H9 (cell line): ENCODE measurements around the gene PELI3. TPM values are rescaled to one million over a fixed set of nuclear protein-coding genes. Genes with fewer than 3 reads are reported as not detected.
A peak's percentile ranks its signal among the peaks of the same experiment; 100 is the strongest.

Source experiments
- DNase-seq: peaks from one replicate; pipeline ENCODE4 v3.0.0-alpha.2; 2017
- H2AFZ ChIP-seq: one replicate; pipeline ENCODE4 v1.6.1; 2013; ENCODE audit warnings: mild to moderate bottlenecking, low read length, control low read depth, moderate library complexity
- H2AK5ac ChIP-seq: 2 replicates; pipeline ENCODE4 v1.6.1; 2013; ENCODE audit warnings: low read length, control low read depth, mixed read lengths; ENCODE audit not compliant: insufficient read length
- H2BK120ac ChIP-seq: one replicate; pipeline ENCODE4 v1.6.1; 2013; ENCODE audit warnings: low read depth, mild to moderate bottlenecking, low read length, control low read depth, inconsistent platforms; ENCODE audit not compliant: poor library complexity, severe bottlenecking
- H2BK12ac ChIP-seq: 2 replicates; pipeline ENCODE4 v1.6.1; 2013; ENCODE audit warnings: low read length, control low read depth, mixed read lengths, low read depth; ENCODE audit not compliant: insufficient read length
- H2BK15ac ChIP-seq: 2 replicates; pipeline ENCODE4 v1.6.1; 2013; ENCODE audit warnings: low read depth, low read length, control low read depth
- H2BK20ac ChIP-seq: one replicate; pipeline ENCODE4 v1.6.1; 2013; ENCODE audit warnings: low read depth, mild to moderate bottlenecking, low read length, control low read depth, inconsistent platforms; ENCODE audit not compliant: poor library complexity, severe bottlenecking
- H2BK5ac ChIP-seq: 2 replicates; pipeline ENCODE4 v1.6.1; 2013; ENCODE audit warnings: low read length, control low read depth, mixed read lengths; ENCODE audit not compliant: insufficient read length
- H3K14ac ChIP-seq: 2 replicates; pipeline ENCODE4 v1.6.1; 2013; ENCODE audit warnings: low read length, control low read depth; ENCODE audit not compliant: insufficient read depth
- H3K18ac ChIP-seq: 2 replicates; pipeline ENCODE4 v1.6.1; 2013; ENCODE audit warnings: low read depth, mild to moderate bottlenecking, mixed read lengths, low read length, control low read depth; ENCODE audit not compliant: insufficient read length
- H3K23ac ChIP-seq: 2 replicates; pipeline ENCODE4 v1.6.1; 2013; ENCODE audit warnings: low read length, control low read depth, mixed read lengths, low read depth; ENCODE audit not compliant: insufficient read length
- H3K23me2 ChIP-seq: 2 replicates; pipeline ENCODE4 v1.6.1; 2013; ENCODE audit warnings: low read depth, mild to moderate bottlenecking, mixed read lengths, low read length, control low read depth; ENCODE audit not compliant: insufficient read length, poor library complexity, severe bottlenecking
- H3K27ac ChIP-seq: 2 replicates; pipeline ENCODE4 v1.5.1; 2013; ENCODE audit warnings: low read length, control low read depth, mixed read lengths, low read depth; ENCODE audit not compliant: insufficient read length
- H3K27me3 ChIP-seq: 2 replicates; pipeline ENCODE4 v1.6.1; 2013; ENCODE audit warnings: low read length, control low read depth, inconsistent platforms; ENCODE audit not compliant: insufficient read depth
- H3K4ac ChIP-seq: 2 replicates; pipeline ENCODE4 v1.6.1; 2013; ENCODE audit warnings: low read depth, mild to moderate bottlenecking, control low read depth, inconsistent platforms, low read length, moderate library complexity
- H3K4me1 ChIP-seq: 2 replicates; pipeline ENCODE4 v1.6.1; 2013; ENCODE audit warnings: low read length, control low read depth, inconsistent platforms; ENCODE audit not compliant: insufficient read depth
- H3K4me2 ChIP-seq: 2 replicates; pipeline ENCODE4 v1.6.1; 2013; ENCODE audit warnings: low read length, control low read depth, mixed read lengths; ENCODE audit not compliant: insufficient read length, insufficient read depth
- H3K56ac ChIP-seq: 2 replicates; pipeline ENCODE4 v1.6.1; 2013; ENCODE audit warnings: low read depth, mild to moderate bottlenecking, mixed read lengths, low read length, control low read depth; ENCODE audit not compliant: insufficient read length
- H3K79me1 ChIP-seq: 2 replicates; pipeline ENCODE4 v1.6.1; 2013; ENCODE audit warnings: low read depth, mild to moderate bottlenecking, moderate library complexity, low read length, control low read depth, inconsistent platforms; ENCODE audit not compliant: insufficient read depth, poor library complexity, severe bottlenecking
- H3K79me2 ChIP-seq: 2 replicates; pipeline ENCODE4 v1.6.1; 2013; ENCODE audit warnings: low read length, control low read depth, inconsistent platforms; ENCODE audit not compliant: insufficient read depth
- H3K9ac ChIP-seq: 2 replicates; pipeline ENCODE4 v1.6.1; 2013; ENCODE audit warnings: low read length, control low read depth, mixed read lengths; ENCODE audit not compliant: insufficient read length; ENCODE audit errors: extremely low read depth
- H3K9me3 ChIP-seq: one replicate; pipeline ENCODE4 v1.6.1; 2013; ENCODE audit warnings: low read depth, low read length, inconsistent platforms; ENCODE audit not compliant: control insufficient read depth
- H3T11ph ChIP-seq: one replicate; pipeline ENCODE4 v1.6.1; 2013; ENCODE audit warnings: mild to moderate bottlenecking, low read length, control low read depth, inconsistent platforms
- H4K20me1 ChIP-seq: one replicate; pipeline ENCODE4 v1.6.1; 2013; ENCODE audit not compliant: control insufficient read depth, insufficient read length, insufficient read depth
- H4K5ac ChIP-seq: 2 replicates; pipeline ENCODE4 v1.6.1; 2013; ENCODE audit warnings: low read depth, mild to moderate bottlenecking, mixed read lengths, low read length, control low read depth; ENCODE audit not compliant: insufficient read length
- H4K8ac ChIP-seq: replicated peaks from 2 replicates; pipeline ENCODE4 v1.6.1; 2013; ENCODE audit warnings: low read length, control low read depth, mixed read lengths, low read depth; ENCODE audit not compliant: insufficient read length
- H4K91ac ChIP-seq: 2 replicates; pipeline ENCODE4 v1.6.1; 2013; ENCODE audit warnings: low read depth, mild to moderate bottlenecking, moderate library complexity, mixed read lengths, low read length, control low read depth; ENCODE audit not compliant: insufficient read length
- H3K27ac Mint-ChIP-seq, 3 experiments: 2 replicates in 2 of 3; 3 replicates in 1 of 3; pipeline ENCODE4 v1.8.0; 2020 to 2021; ENCODE audit warnings: mixed read lengths in 3 of 3, mild to moderate bottlenecking in 1 of 3, moderate library complexity in 1 of 3
- H3K27me3 Mint-ChIP-seq: 2 replicates; pipeline ENCODE4 v1.8.0; 2021; ENCODE audit warnings: low read depth, mild to moderate bottlenecking, moderate library complexity, mixed read lengths
- H3K36me3 Mint-ChIP-seq, 3 experiments: 2 replicates in 2 of 3; 3 replicates in 1 of 3; pipeline ENCODE4 v1.8.0; 2020 to 2021; ENCODE audit warnings: low read depth in 3 of 3, mixed read lengths in 3 of 3; ENCODE audit not compliant: insufficient read depth in 1 of 3
- H3K4me1 Mint-ChIP-seq, 2 experiments: 2 replicates each; pipeline ENCODE4 v1.8.0; 2020; ENCODE audit warnings: mixed read lengths in 2 of 2
- H3K4me3 Mint-ChIP-seq, 2 experiments: 2 replicates in 1 of 2; 3 replicates in 1 of 2; pipeline ENCODE4 v1.8.0; 2020 to 2021; ENCODE audit warnings: mild to moderate bottlenecking in 2 of 2, mixed read lengths in 2 of 2, moderate library complexity in 1 of 2
- H3K9me3 Mint-ChIP-seq, 2 experiments: 2 replicates in 1 of 2; 3 replicates in 1 of 2; pipeline ENCODE4 v1.8.0; 2020; ENCODE audit warnings: mild to moderate bottlenecking in 2 of 2, mixed read lengths in 2 of 2, moderate library complexity in 1 of 2
- CTCF ChIP-seq: fragments of 200-600 bp; sonication (generic); conservative IDR thresholded peaks from 3 replicates; pipeline ENCODE4 v1.8.0; 2021; ENCODE audit warnings: antibody characterized with exemption, mild to moderate bottlenecking
- WGBS: extraction: QIAGEN DNeasy Blood & Tissue Kit; methylation state at CpG from one replicate; pipeline ENCODE4 v1.1.7; 2013; ENCODE audit warnings: missing lambda C conversion rate, low lambda C conversion rate, mixed read lengths; ENCODE audit not compliant: insufficient read length; ENCODE audit errors: extremely low coverage; 5-methylcytosine and 5-hydroxymethylcytosine counted together
- total RNA-seq: library from RNA; stranded (reverse); gene quantifications from 2 replicates; pipeline ENCODE4 v1.2.1, GENCODE V29; 2021

The PELI3 gene
- total RNA-seq, 1 experiment from 2014 or later: 10.3 TPM

GRCh38 chr11:66419825-66420224 lies 46.9 kb upstream of the PELI3 start:
- H3K4me2 ChIP-seq: peak overlapping the region; percentile 86
- Mint-ChIP-seq H3K9me3 (no peaks in the 10 kb centered on the region; a peak in 1 of 5 replicates), H3K4me1 (peaks cover 49 to 50% of the 10 kb centered on the region in 2 experiments), H3K36me3 (peaks cover 4 to 7% (median 6%) of the 10 kb centered on the region in 3 experiments; a peak in 5 of 7 replicates), H3K27me3 (peaks cover 36% of the 10 kb centered on the region), H3K4me3 (peak overlapping the region; percentile 60 to 79), H3K27ac (no peak overlapping the region)
- no peak overlapping the region for H4K5ac ChIP-seq
- no peaks in the 10 kb centered on the region for H3K9me3 ChIP-seq
- H4K20me1 ChIP-seq: no peaks in the 10 kb centered on the region
- H3K23me2 ChIP-seq: peaks cover 18% of the 10 kb centered on the region
- H3K27me3 ChIP-seq: peaks cover 19% of the 10 kb centered on the region; the same call in 1 of the 2 replicates
- H2BK12ac ChIP-seq: no peak overlapping the region
- H3K9ac ChIP-seq: no peak overlapping the region
- H2AFZ ChIP-seq: no peak overlapping the region
- no peak overlapping the region for H3K27ac ChIP-seq
- H3K23ac ChIP-seq: no peak overlapping the region
- H3K56ac ChIP-seq: no peak overlapping the region
- H4K8ac ChIP-seq: no peak overlapping the region
- H2BK5ac ChIP-seq: no peak overlapping the region
- H3K79me1 ChIP-seq: no peaks in the 10 kb centered on the region
- peak; percentile 76 for DNase-seq
- WGBS: no CpG with 5 or more reads among the region's 30 CpGs
- peak overlapping the region; percentile 55 for H3K18ac ChIP-seq
- peaks cover 10% of the 10 kb centered on the region for H3K4me1 ChIP-seq
- H2BK15ac ChIP-seq: no peak overlapping the region
- H2BK20ac ChIP-seq: no peak overlapping the region
- no peak overlapping the region for H2BK120ac ChIP-seq
- H4K91ac ChIP-seq: no peak overlapping the region
- H2AK5ac ChIP-seq: no peak overlapping the region
- no peaks in the 10 kb centered on the region for H3K79me2 ChIP-seq
- no peak overlapping the region for H3K4ac ChIP-seq
- no peak overlapping the region for H3K14ac ChIP-seq
- no peak overlapping the region for H3T11ph ChIP-seq
- no peak for TF ChIP-seq CTCF
